ENCODE data around the gene EIF2D.
A peak's percentile ranks its signal among the peaks of the same experiment; 100 is the strongest.

- TF ChIP-seq CTCF (IDR thresholded peaks at IDR 0.05; ENCODE audit: borderline replicate concordance, extremely low read depth, low read length, poor library complexity, severe bottlenecking) = peak; percentile 84
- TF ChIP-seq EZH2 (IDR thresholded peaks at IDR 0.05; ENCODE audit: borderline replicate concordance, low read depth, low read length, severe bottlenecking) = no peak
Measured at GRCh38 chr1:206608108-206608698, 4.1 kb downstream of the EIF2D start.

Data from DND-41 (cell line).